ENCODE data around the gene TIAM2. TPM values are rescaled to one million over a fixed set of nuclear protein-coding genes. Genes with fewer than 3 reads are reported as not detected.

TIAM2 gene
- total RNA-seq, 1 donor from 2014 or later, result 5.9 TPM

DNA sequence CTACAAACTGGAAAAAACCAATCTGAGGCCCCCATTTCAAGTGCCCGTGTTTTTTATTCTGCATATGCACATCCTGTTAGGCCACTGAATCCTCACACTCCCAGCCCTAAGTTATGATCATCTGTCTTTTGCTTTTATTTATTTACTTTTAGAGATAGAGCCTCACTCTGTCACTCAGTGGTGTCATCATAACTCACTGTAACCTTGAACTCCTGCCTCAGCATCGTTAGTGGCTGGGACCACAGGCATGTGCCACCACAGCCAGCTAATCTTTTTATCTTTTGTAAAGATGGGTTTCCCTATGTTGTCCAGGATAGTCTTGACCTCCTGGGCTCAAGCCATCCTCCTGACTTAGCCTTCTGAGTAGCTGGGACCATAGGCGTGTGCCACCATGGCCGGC lies 239.1 kb downstream of the TIAM2 start:
- no peaks in the 10 kb centered on the region for H3K36me3 ChIP-seq
- ATAC-seq, result no peak
- no peaks in the 10 kb centered on the region for H3K4me1 ChIP-seq
- H3K4me3 ChIP-seq, result no peak overlapping the region
- H3K27me3 ChIP-seq (ENCODE audit: low read depth), result no peaks in the 10 kb centered on the region
- no peaks in the 10 kb centered on the region for H3K9me3 ChIP-seq
- H3K27ac ChIP-seq, result no peak overlapping the region
- intact Hi-C loops (cut with DNase I), result no loop called here
- TF ChIP-seq, protein P1, sequence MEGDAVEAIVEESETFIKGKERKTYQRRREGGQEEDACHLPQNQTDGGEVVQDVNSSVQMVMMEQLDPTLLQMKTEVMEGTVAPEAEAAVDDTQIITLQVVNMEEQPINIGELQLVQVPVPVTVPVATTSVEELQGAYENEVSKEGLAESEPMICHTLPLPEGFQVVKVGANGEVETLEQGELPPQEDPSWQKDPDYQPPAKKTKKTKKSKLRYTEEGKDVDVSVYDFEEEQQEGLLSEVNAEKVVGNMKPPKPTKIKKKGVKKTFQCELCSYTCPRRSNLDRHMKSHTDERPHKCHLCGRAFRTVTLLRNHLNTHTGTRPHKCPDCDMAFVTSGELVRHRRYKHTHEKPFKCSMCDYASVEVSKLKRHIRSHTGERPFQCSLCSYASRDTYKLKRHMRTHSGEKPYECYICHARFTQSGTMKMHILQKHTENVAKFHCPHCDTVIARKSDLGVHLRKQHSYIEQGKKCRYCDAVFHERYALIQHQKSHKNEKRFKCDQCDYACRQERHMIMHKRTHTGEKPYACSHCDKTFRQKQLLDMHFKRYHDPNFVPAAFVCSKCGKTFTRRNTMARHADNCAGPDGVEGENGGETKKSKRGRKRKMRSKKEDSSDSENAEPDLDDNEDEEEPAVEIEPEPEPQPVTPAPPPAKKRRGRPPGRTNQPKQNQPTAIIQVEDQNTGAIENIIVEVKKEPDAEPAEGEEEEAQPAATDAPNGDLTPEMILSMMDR (IDR thresholded peaks at IDR 0.05), result no peak
- no peak for DNase-seq

DNA sequence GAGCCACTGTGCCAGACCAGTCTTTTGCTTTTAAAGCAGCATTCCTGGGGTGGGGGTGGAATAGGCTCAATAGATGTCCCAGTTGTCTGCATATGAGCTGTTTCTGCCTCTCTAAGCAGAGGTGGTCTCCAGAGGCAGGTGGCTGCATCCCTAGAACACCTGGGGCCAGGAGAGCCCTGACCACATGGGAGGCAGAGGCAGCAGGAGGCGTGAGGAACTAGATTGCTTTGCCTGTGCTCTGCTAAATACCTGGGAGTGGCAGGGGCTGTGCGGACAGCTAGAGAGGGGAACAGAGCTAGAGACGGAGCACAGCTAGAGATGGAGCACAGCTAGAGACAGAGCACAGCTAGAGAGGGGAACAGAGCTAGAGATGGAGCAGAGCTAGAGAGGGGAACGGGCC lies 239.6 kb downstream of the TIAM2 start:
- TF ChIP-seq, protein P1 (IDR thresholded peaks at IDR 0.05), result no peak
- H3K27ac ChIP-seq, result no peak overlapping the region
- no peak overlapping the region for H3K4me3 ChIP-seq
- intact Hi-C loops (cut with DNase I), result no loop called here
- ATAC-seq, result peak in 1 of 2 donors; percentile 37
- no peaks in the 10 kb centered on the region for H3K4me1 ChIP-seq
- no peaks in the 10 kb centered on the region for H3K27me3 ChIP-seq (ENCODE audit: low read depth)
- no peak for DNase-seq
- H3K36me3 ChIP-seq, result no peaks in the 10 kb centered on the region
- H3K9me3 ChIP-seq, result no peaks in the 10 kb centered on the region

DNA sequence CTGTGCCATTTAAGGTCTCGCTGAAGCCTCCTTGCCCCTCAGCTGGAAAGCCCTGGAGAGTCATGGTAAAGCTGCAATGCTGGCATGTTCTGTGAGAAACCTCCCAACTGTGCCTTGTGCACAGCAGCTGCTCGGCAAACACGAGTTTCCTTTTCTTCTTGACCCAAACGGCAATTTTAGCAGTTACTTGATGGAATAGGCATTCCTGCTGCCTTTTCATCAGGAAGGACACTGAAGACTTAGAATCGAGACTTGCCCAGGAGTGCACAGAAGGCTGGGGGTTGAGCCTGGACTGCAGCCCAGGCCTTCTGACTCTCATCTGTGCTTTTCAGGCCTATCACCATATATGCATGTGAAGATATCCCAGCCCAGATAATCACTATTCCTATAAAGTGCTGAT lies 240.0 kb downstream of the TIAM2 start:
- intact Hi-C loops (cut with DNase I), result no loop called here
- no peaks in the 10 kb centered on the region for H3K27me3 ChIP-seq (ENCODE audit: low read depth)
- H3K4me1 ChIP-seq, result no peaks in the 10 kb centered on the region
- H3K4me3 ChIP-seq, result no peak overlapping the region
- no peaks in the 10 kb centered on the region for H3K9me3 ChIP-seq
- no peaks in the 10 kb centered on the region for H3K36me3 ChIP-seq
- H3K27ac ChIP-seq, result no peak overlapping the region
- DNase-seq (no peak), ATAC-seq (no peak)
- TF ChIP-seq, protein P1 (IDR thresholded peaks at IDR 0.05), result no peak

DNA sequence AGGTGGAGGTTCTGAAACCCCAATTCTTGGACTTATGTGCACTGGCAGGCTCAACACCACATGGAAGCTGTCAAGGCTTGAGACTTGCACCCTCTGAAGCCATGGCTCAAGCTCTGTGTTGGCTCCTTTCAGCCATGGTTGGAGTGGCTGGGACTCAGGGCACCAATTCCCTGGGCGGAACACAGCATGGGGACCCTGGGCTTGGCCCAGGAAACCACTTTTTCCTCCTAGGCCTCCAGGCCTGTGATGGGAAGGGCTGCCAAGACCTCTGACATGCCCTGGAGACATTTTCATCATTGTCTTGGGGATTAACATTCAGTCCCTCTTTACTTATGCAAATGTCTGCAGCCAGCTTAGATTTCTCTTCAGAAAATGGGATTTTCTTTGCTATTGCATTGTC lies 242.5 kb downstream of the TIAM2 start:
- no peaks in the 10 kb centered on the region for H3K9me3 ChIP-seq
- H3K27ac ChIP-seq, result no peak overlapping the region
- no peak for ATAC-seq
- DNase-seq, result no peak
- intact Hi-C loops (cut with DNase I), result no loop called here
- H3K36me3 ChIP-seq, result no peaks in the 10 kb centered on the region
- no peaks in the 10 kb centered on the region for H3K27me3 ChIP-seq (ENCODE audit: low read depth)
- no peaks in the 10 kb centered on the region for H3K4me1 ChIP-seq
- TF ChIP-seq, protein P1 (IDR thresholded peaks at IDR 0.05), result no peak
- H3K4me3 ChIP-seq, result no peak overlapping the region

DNA sequence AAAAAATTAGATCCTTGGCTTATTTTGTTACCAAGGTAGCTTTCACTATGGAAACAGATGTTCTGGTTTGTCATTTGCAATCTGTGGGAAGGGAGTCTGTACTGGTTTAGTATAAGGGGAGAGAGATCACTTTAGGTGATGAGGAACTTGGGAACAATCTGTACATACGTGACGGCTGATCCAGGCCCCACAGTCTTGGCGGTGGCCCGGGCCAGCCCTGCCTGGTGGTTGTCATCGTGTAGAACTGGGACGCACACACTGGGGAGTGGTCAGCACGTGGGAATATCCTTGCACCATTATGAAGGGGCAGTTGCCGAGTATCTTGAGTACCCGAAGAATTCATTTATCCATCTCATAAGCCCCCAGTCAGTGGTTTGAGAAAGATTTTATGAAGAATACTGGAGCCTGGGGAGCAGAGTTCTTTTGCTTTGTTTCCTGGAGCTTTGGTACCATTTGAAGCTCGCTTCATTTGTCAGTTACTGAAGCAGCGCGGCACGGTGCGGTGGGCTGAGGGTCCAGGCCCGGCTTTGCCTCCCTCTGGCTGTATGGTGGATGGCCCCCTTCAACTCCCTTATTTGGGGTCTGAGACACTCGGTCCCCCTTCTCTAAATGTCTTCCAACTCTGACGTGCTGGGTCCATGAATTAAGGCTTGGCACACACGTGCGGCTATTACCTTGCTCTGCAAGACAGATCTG lies 245.9 kb downstream of the TIAM2 start:
- TF ChIP-seq, protein P1 (IDR thresholded peaks at IDR 0.05), result no peak
- H3K9me3 ChIP-seq, result no peaks in the 10 kb centered on the region
- no peak overlapping the region for H3K27ac ChIP-seq
- ATAC-seq, result peak in 1 of 2 donors; percentile 42
- no peaks in the 10 kb centered on the region for H3K36me3 ChIP-seq
- intact Hi-C loops (cut with DNase I), result no loop called here
- DNase-seq, result no peak
- H3K27me3 ChIP-seq (ENCODE audit: low read depth), result no peaks in the 10 kb centered on the region
- H3K4me1 ChIP-seq, result no peaks in the 10 kb centered on the region
- no peak overlapping the region for H3K4me3 ChIP-seq

Measured in lower lobe of right lung (tissue), 2 donors.